ENCODE results near the gene SGPP1.
"Not testable (repeated sequence)": the region's sequence is repeated elsewhere in the genome, so short reads cannot be mapped to it uniquely, and the experiment has no call there.

SGPP1 gene

DNA sequence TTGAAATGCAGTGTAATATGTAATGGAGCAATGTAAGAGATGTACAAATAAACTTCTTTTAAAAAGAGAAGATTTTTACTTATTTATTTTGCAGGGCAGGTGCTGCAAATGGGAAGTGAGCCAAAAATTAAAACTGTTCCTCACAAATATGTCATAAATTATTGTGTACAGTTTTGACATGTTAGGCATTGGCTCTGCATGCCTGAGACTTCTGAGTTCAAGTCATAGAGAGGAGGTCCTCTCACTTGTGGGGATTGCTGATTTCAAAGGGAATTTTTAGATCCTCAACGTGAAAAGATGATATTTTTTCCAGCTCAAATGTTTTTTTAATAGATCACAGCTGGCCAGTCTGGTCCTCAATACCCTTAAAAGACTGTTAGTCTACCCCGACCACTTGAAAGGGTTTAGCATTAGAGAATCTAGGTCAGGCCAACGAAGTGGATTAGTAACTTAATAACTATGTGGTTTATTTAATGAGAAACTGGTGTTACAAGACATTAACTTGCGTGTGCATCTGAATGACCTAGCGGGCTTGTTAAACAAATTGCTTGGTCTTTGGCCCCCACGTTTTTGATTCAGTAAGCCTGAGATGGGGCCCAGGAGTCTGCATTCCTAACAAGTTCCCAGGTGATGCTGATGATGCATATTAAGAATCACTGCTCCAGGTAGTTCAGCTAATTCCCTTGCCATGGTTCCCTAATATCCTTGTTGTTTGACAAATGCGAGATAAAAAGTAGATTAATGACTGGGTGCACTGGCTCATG is 55.3 kb downstream of the SGPP1 start:
- DNase-seq (ENCODE audit: low spot score), result peak; percentile 15

GRCh38 chr14:63671987-63672386 is 55.9 kb downstream of the SGPP1 start:
- DNase-seq (ENCODE audit: low spot score), result no peak

GRCh38 chr14:63670692-63671091 is 57.2 kb downstream of the SGPP1 start:
- no peak for DNase-seq (ENCODE audit: low spot score)

GRCh38 chr14:63666335-63666734 is 61.5 kb downstream of the SGPP1 start:
- DNase-seq (ENCODE audit: low spot score), result no peak

GRCh38 chr14:63663428-63664341 is 64.2 kb downstream of the SGPP1 start:
- DNase-seq (ENCODE audit: low spot score), result no peak

GRCh38 chr14:63662776-63663175 is 65.1 kb downstream of the SGPP1 start:
- no peak for DNase-seq (ENCODE audit: low spot score)

DNA sequence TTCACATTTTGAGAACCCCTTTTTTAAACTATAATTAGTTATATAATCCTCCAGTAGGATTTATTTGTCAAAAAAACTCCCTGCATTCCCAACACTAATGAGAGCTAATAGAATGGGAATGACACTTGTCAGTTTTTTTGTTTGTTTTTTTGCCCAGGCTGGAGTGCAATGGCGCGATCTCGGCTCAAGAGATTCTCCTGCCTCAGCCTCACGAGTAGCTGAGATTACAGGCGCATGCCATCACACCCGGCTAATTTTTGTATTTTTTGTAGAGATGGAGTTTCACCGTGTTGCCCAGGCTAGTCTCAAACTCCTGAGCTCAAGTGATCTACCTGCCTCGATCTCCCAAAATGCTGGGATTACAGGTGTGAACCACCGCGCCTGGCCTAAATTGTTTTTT is 66.0 kb downstream of the SGPP1 start:
- DNase-seq (ENCODE audit: low spot score), result not testable (repeated sequence)

- no peak for DNase-seq (ENCODE audit: low spot score)
Observed at GRCh38 chr14:63659726-63660125, 68.1 kb downstream of the SGPP1 start.

- no peak for DNase-seq (ENCODE audit: low spot score)
Observed at GRCh38 chr14:63656194-63656593, 71.7 kb downstream of the SGPP1 start.

DNA sequence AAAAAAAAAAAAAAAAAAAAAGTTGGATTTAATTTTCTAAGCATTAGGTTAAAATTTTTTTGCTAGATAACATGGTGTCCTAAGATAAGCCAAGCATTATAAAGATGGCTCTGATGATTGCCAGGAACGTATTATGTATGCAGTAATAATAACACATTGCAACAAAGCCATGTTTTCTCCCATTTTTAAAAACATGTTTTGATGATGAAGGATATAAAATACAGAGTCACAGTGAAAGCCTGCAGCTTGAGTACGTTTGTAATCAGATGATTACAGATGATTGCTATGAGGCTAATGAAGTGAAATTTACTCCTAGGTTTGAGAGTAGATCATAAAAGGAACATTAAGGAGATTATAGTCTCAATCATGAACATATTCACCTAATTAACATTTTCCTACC is 72.9 kb downstream of the SGPP1 start:
- no peak for DNase-seq (ENCODE audit: low spot score)

- peak; percentile 50 for DNase-seq (ENCODE audit: low spot score)
Observed at GRCh38 chr14:63654346-63654745, 73.5 kb downstream of the SGPP1 start.

GRCh38 chr14:63652406-63652805 is 75.5 kb downstream of the SGPP1 start:
- no peak for DNase-seq (ENCODE audit: low spot score)

GRCh38 chr14:63650256-63650952 is 77.5 kb downstream of the SGPP1 start:
- no peak for DNase-seq (ENCODE audit: low spot score)

- no peak for DNase-seq (ENCODE audit: low spot score)
Observed at GRCh38 chr14:63647696-63648410, 80.0 kb downstream of the SGPP1 start.

- no peak for DNase-seq (ENCODE audit: low spot score)
Observed at GRCh38 chr14:63644741-63645140, 83.1 kb downstream of the SGPP1 start.

- DNase-seq (ENCODE audit: low spot score), result no peak
Observed at GRCh38 chr14:63642656-63643382, 85.0 kb downstream of the SGPP1 start.

- peak; percentile 90 for DNase-seq (ENCODE audit: low spot score)
Observed at GRCh38 chr14:63642229-63642611, 85.6 kb downstream of the SGPP1 start.

- peak; percentile 97 for DNase-seq (ENCODE audit: low spot score)
Observed at GRCh38 chr14:63641473-63642228, 86.2 kb downstream of the SGPP1 start, which contains the start of gene WDR89. Gene WDR89, minus strand, starts transcription at chr14:63641871. Its CDS starts 41,929 bp downstream, at chr14:63599942.

- DNase-seq (ENCODE audit: low spot score), result no peak
Observed at GRCh38 chr14:63638493-63638892, 89.4 kb downstream of the SGPP1 start.

DNA sequence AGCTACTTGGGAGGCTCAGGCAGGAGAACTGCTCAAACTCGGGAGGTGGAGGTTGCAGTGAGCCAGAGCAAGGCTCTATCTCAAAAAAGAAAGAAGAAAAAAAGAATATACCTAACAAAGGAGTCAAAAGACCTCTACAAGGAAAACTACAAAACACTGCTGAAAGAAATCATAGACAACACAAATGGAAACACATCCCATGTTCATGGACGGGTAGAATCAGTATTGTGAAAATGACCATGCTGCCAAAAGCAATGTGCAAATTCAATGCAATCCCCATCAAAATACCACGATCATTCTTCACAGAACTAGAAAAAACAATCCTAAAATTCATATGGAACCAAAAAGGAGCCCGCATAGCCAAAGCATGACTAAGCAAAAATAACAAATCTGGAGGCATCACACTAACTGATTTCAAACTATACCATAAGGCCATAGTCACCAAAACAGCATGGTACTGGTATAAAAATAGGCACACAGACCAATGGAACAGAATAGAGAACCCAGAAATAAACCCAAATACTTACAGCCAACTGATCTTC is 91.7 kb downstream of the SGPP1 start:
- DNase-seq (ENCODE audit: low spot score), result not testable (repeated sequence)
